HG02943 (cell line): ENCODE measurements around the gene BOLA1.
A peak's percentile ranks its signal among the peaks of the same experiment; 100 is the strongest.
"Not testable (repeated sequence)": the region's sequence is repeated elsewhere in the genome, so short reads cannot be mapped to it uniquely, and the experiment has no call there.

Experiments used
- ATAC-seq: cut with Tn5 transposase; IDR thresholded peaks from one replicate; pipeline ENCODE4 v1.9.1; 2021; ENCODE audit warnings: mild to moderate bottlenecking, low read depth, moderate library complexity; ENCODE audit not compliant: unreplicated experiment

Gene BOLA1

GRCh38 chr1:149927563-149928400, 28.4 kb downstream of the BOLA1 start, which contains the start of gene SF3B4:
Gene SF3B4 (minus strand): TSS chr1:149927803. CDS start chr1:149927759, 44 bp downstream.
- peak; percentile 77 for ATAC-seq

- ATAC-seq, result no peak
Measured at GRCh38 chr1:149928401-149928724, 29.0 kb downstream of the BOLA1 start.

GRCh38 chr1:149929856-149930255, 30.5 kb downstream of the BOLA1 start:
- ATAC-seq, result no peak

- no peak for ATAC-seq
Measured at GRCh38 chr1:149931212-149931790, 31.9 kb downstream of the BOLA1 start.

- ATAC-seq, result no peak
Measured at GRCh38 chr1:149932474-149932873, 33.1 kb downstream of the BOLA1 start.

- ATAC-seq, result no peak
Measured at GRCh38 chr1:149933208-149933607, 33.8 kb downstream of the BOLA1 start.

- no peak for ATAC-seq
Measured at GRCh38 chr1:149934356-149934755, 35.0 kb downstream of the BOLA1 start.

GRCh38 chr1:149936170-149936991, 37.0 kb downstream of the BOLA1 start, which contains the start of gene MTMR11:
Gene MTMR11 (minus strand): TSS chr1:149936879. CDS start chr1:149936647, 232 bp downstream.
- ATAC-seq, result no peak

GRCh38 chr1:149936992-149937705, 37.8 kb downstream of the BOLA1 start:
- no peak for ATAC-seq

GRCh38 chr1:149937759-149938158, 38.4 kb downstream of the BOLA1 start:
- no peak for ATAC-seq

GRCh38 chr1:149938668-149939003, 39.3 kb downstream of the BOLA1 start:
- ATAC-seq, result not testable (repeated sequence)

- ATAC-seq, result no peak
Measured at GRCh38 chr1:149940427-149940826, 41.1 kb downstream of the BOLA1 start.

GRCh38 chr1:149942207-149942606, 42.8 kb downstream of the BOLA1 start:
- ATAC-seq, result no peak

- no peak for ATAC-seq
Measured at GRCh38 chr1:149942885-149943284, 43.5 kb downstream of the BOLA1 start.

- no peak for ATAC-seq
Measured at GRCh38 chr1:149945206-149945605, 45.8 kb downstream of the BOLA1 start.

GRCh38 chr1:149949911-149950310, 50.5 kb downstream of the BOLA1 start:
- no peak for ATAC-seq
